ENCODE results near the gene SCGB1D1. TPM values are rescaled to one million over a fixed set of nuclear protein-coding genes. Genes with fewer than 3 reads are reported as not detected.

SCGB1D1 gene
- total RNA-seq, 4 donors from 2014 or later, result not detected

DNA sequence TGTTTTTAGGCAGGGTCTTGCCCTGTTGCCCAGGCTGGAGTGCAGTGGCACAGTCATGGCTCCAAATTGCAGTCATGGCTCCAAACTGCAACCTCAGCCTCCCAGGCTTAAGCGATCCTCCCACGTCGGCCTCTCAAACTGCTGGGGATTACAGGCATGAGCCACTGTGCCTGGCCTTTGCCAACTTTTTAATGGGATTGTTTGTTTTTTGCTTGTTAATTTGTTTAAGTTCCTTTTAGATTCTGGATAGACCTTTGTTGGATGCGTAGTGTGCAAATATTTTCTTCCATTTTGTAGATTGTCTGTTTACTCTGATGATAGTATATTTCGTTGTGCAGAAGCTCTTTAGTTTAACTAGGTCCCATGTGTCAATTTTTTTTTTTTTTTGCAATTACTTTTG is 10.0 kb upstream of the SCGB1D1 start:
- Histone ChIP-seq H3K27ac (no peak overlapping the region), H3K4me1 (peaks cover 0 to 6% (median 0%) of the 10 kb centered on the region in 4 donors), H3K36me3 (no peaks in the 10 kb centered on the region), H3K27me3 (peaks cover 36% of the 10 kb centered on the region), H3K4me3 (no peak overlapping the region), H3K9me3 (peaks cover 0 to 7% of the 10 kb centered on the region in 2 donors)
- intact Hi-C loops (cut with DNase I; ENCODE audit: low total_unique reads), result no loop called here
- TF ChIP-seq POLR2AphosphoS5 (IDR thresholded peaks at IDR 0.05) (no peak), EP300 (IDR thresholded peaks at IDR 0.05; ENCODE audit: low read depth) (no peak), CTCF (IDR thresholded peaks at IDR 0.05) (no peak), POLR2A (IDR thresholded peaks at IDR 0.05) (no peak)
- 75 to 84% methylated on average over 3 to 5 of the region's 5 CpGs for WGBS, 2 donors (ENCODE audit: low coverage in 1 of 2)
- in situ Hi-C loops (cut with MboI; ENCODE audit: low pct_ligation_motif_present in 1 of 4, low pct_unique_long_range_greater_than_20kb in 1 of 4, low sequenced_read_pairs in 3 of 4), result loop anchor here in 2 of 4 donors (10.0 kb wide), 1 partner anchor 135 kb away; no protein-coding TSS in a partner anchor
- no peak for DNase-seq

- in situ Hi-C loops (cut with MboI; ENCODE audit: low pct_ligation_motif_present in 1 of 4, low pct_unique_long_range_greater_than_20kb in 1 of 4, low sequenced_read_pairs in 3 of 4), result no loop called here
- no peak for TF ChIP-seq POLR2A (IDR thresholded peaks at IDR 0.05)
- TF ChIP-seq CTCF (IDR thresholded peaks at IDR 0.05), result no peak
- no peak for TF ChIP-seq POLR2AphosphoS5 (IDR thresholded peaks at IDR 0.05)
- no peak for TF ChIP-seq EP300 (IDR thresholded peaks at IDR 0.05; ENCODE audit: low read depth)
- H3K27me3 ChIP-seq, result peaks cover 28% of the 10 kb centered on the region
Observed at GRCh38 chr11:62181097-62181496, 8.9 kb upstream of the SCGB1D1 start.

GRCh38 chr11:62182147-62182891 is 7.7 kb upstream of the SCGB1D1 start:
- in situ Hi-C loops (cut with MboI; ENCODE audit: low pct_ligation_motif_present in 1 of 4, low pct_unique_long_range_greater_than_20kb in 1 of 4, low sequenced_read_pairs in 3 of 4), result no loop called here
- Histone ChIP-seq H3K9me3 (peaks cover 0 to 7% of the 10 kb centered on the region in 2 donors), H3K27me3 (peaks cover 35% of the 10 kb centered on the region), H3K4me3 (no peak overlapping the region), H3K27ac (no peak overlapping the region), H3K4me1 (peaks cover 0 to 6% (median 0%) of the 10 kb centered on the region in 4 donors), H3K36me3 (no peaks in the 10 kb centered on the region)
- TF ChIP-seq CTCF (IDR thresholded peaks at IDR 0.05) (no peak), EP300 (IDR thresholded peaks at IDR 0.05; ENCODE audit: low read depth) (no peak), POLR2A (IDR thresholded peaks at IDR 0.05) (no peak), POLR2AphosphoS5 (IDR thresholded peaks at IDR 0.05) (no peak)
- DNase-seq, result no peak
- intact Hi-C loops (cut with DNase I; ENCODE audit: low total_unique reads), result no loop called here
- WGBS, 2 donors (ENCODE audit: low coverage in 1 of 2), result 43 to 47% methylated on average over 6 to 8 of the region's 8 CpGs

More at GRCh38 chr11:62181097-62181496, 8.9 kb upstream of the SCGB1D1 start:
- intact Hi-C loops (cut with DNase I; ENCODE audit: low total_unique reads), result no loop called here
- 71 to 95% methylated on average over 2 of the region's 2 CpGs for whole genome bisulfite sequencing, 2 donors (ENCODE audit: low coverage in 1 of 2)
- H3K9me3 ChIP-seq, result peaks cover 0 to 7% of the 10 kb centered on the region in 2 donors
- no peak overlapping the region for H3K27ac ChIP-seq
- DNase-seq, result no peak
- peaks cover 0 to 6% (median 0%) of the 10 kb centered on the region in 4 donors for H3K4me1 ChIP-seq
- no peaks in the 10 kb centered on the region for H3K36me3 ChIP-seq
- no peak overlapping the region for H3K4me3 ChIP-seq

GRCh38 chr11:62186195-62186594 is 3.8 kb upstream of the SCGB1D1 start:
- WGBS, 2 donors (ENCODE audit: low coverage in 1 of 2), result 54% methylated on average over 2 of the region's 2 CpGs; no CpG with 5 or more reads in 1 of the 2 donors
- H3K27me3 ChIP-seq, result peaks cover 31% of the 10 kb centered on the region
- no peak for TF ChIP-seq EP300 (IDR thresholded peaks at IDR 0.05; ENCODE audit: low read depth)
- no peak for TF ChIP-seq CTCF (IDR thresholded peaks at IDR 0.05)
- TF ChIP-seq POLR2A (IDR thresholded peaks at IDR 0.05), result no peak
- TF ChIP-seq POLR2AphosphoS5 (IDR thresholded peaks at IDR 0.05), result no peak
- no peak for DNase-seq
- in situ Hi-C loops (cut with MboI; ENCODE audit: low pct_ligation_motif_present in 1 of 4, low pct_unique_long_range_greater_than_20kb in 1 of 4, low sequenced_read_pairs in 3 of 4), result no loop called here
- H3K9me3 ChIP-seq, result peaks cover 0 to 7% of the 10 kb centered on the region in 2 donors
- intact Hi-C loops (cut with DNase I; ENCODE audit: low total_unique reads), result no loop called here
- peaks cover 0 to 6% (median 0%) of the 10 kb centered on the region in 4 donors for H3K4me1 ChIP-seq
- H3K36me3 ChIP-seq, result no peaks in the 10 kb centered on the region
- H3K4me3 ChIP-seq, result no peak overlapping the region
- H3K27ac ChIP-seq, result no peak overlapping the region
